ENCODE results near the gene AGBL4.

The AGBL4 gene

DNA sequence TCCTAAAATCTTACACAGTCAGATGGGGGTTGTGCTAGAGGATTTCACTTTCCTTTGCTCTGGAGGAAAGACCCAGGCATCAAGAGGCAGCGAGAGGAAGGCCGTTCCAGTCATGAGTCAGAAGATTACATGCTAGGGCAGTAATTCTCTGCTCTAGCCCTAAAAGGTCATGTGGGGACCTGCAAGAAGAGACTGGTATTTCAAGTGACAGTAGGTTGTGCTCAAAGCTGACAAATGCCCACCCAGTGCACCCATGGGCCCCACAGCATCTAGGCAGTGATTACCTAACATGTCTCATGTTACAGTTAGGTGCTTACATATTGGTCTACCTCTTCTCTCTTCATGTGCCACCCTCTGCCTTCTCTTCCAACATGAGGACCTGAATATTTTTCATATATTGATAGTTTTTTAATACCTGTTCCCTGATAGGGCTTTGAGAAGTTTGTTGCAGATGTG, 1147.4 kb downstream of the AGBL4 start:
- Histone ChIP-seq H3K36me3 (ENCODE audit: control insufficient read depth in 2 of 2, insufficient read depth in 1 of 2, low read length in 2 of 2) (no peaks in the 10 kb centered on the region), H3K4me1 (ENCODE audit: control insufficient read depth, insufficient read depth, low read length) (no peaks in the 10 kb centered on the region), H3K9me3 (ENCODE audit: control insufficient read depth, insufficient read depth, low read depth, low read length) (no peaks in the 10 kb centered on the region), H3K4me3 (ENCODE audit: low read depth, low read length) (no peak overlapping the region), H3K27ac (ENCODE audit: extremely low read depth, low read depth, low read length) (no peak overlapping the region)
- TF ChIP-seq ZFP69B (tag by site-specific recombination; IDR thresholded peaks at IDR 0.05), result peak; percentile 51; the same call in 1 of the 2 replicates
- peak; percentile 76 for TF ChIP-seq ZNF692 (tag by site-specific recombination; IDR thresholded peaks at IDR 0.05)
- no peak for TF ChIP-seq ZNF785 (tag by site-specific recombination; IDR thresholded peaks at IDR 0.05)
- no peak for TF ChIP-seq GLI4 (tag by site-specific recombination; IDR thresholded peaks at IDR 0.05)
- TF ChIP-seq PRDM6 (tag by site-specific recombination; IDR thresholded peaks at IDR 0.05), result no peak
- CTCF ChIA-PET, result interaction anchor here (1.0 to 1.4 kb wide), 2 partner anchors 19 to 199 kb away, joined by 3 to 6 read pairs; no protein-coding TSS in a partner anchor
- POLR2A ChIA-PET, result no interaction called here

- ChIA-PET CTCF (interaction anchor here (1.0 to 1.4 kb wide), 2 partner anchors 20 to 198 kb away, joined by 3 to 6 read pairs; no protein-coding TSS in a partner anchor), POLR2A (no interaction called here)
- TF ChIP-seq ZFHX2 (tag by site-specific recombination; conservative IDR thresholded peaks at IDR 0.05) (no peak), KLF1 (tag by site-specific recombination; IDR thresholded peaks at IDR 0.05) (no peak)
- Histone ChIP-seq H3K4me3 (ENCODE audit: low read depth, low read length) (no peak overlapping the region), H3K27ac (ENCODE audit: extremely low read depth, low read depth, low read length) (no peak overlapping the region), H3K36me3 (ENCODE audit: control insufficient read depth in 2 of 2, insufficient read depth in 1 of 2, low read length in 2 of 2) (no peaks in the 10 kb centered on the region), H3K4me1 (ENCODE audit: control insufficient read depth, insufficient read depth, low read length) (no peaks in the 10 kb centered on the region), H3K9me3 (ENCODE audit: control insufficient read depth, insufficient read depth, low read depth, low read length) (no peaks in the 10 kb centered on the region)
Observed at GRCh38 chr1:48875552-48876329, 1148.0 kb downstream of the AGBL4 start.

- H3K9me3 ChIP-seq (ENCODE audit: control insufficient read depth, insufficient read depth, low read depth, low read length), result no peaks in the 10 kb centered on the region
- ChIA-PET CTCF (interaction anchor here (0.8 kb wide), 1 partner anchor 1460 kb away, joined by 3 read pairs; no protein-coding TSS in a partner anchor), POLR2A (no interaction called here)
- no peak overlapping the region for H3K27ac ChIP-seq (ENCODE audit: extremely low read depth, low read depth, low read length)
- H3K4me1 ChIP-seq (ENCODE audit: control insufficient read depth, insufficient read depth, low read length), result no peaks in the 10 kb centered on the region
- no peak overlapping the region for H3K4me3 ChIP-seq (ENCODE audit: low read depth, low read length)
- no peaks in the 10 kb centered on the region for H3K36me3 ChIP-seq (ENCODE audit: control insufficient read depth in 2 of 2, insufficient read depth in 1 of 2, low read length in 2 of 2)
- no peak for TF ChIP-seq ZBTB1 (tag by site-specific recombination; IDR thresholded peaks at IDR 0.05)
- TF ChIP-seq ZNF221 (tag by site-specific recombination; IDR thresholded peaks at IDR 0.05; ENCODE audit: borderline replicate concordance), result no peak
- no peak for TF ChIP-seq MZF1 (tag by site-specific recombination; IDR thresholded peaks at IDR 0.05; ENCODE audit: borderline replicate concordance)
- TF ChIP-seq PATZ1 (tag by site-specific recombination; IDR thresholded peaks at IDR 0.05), result no peak
Observed at GRCh38 chr1:48873944-48874343, 1149.8 kb downstream of the AGBL4 start.

DNA sequence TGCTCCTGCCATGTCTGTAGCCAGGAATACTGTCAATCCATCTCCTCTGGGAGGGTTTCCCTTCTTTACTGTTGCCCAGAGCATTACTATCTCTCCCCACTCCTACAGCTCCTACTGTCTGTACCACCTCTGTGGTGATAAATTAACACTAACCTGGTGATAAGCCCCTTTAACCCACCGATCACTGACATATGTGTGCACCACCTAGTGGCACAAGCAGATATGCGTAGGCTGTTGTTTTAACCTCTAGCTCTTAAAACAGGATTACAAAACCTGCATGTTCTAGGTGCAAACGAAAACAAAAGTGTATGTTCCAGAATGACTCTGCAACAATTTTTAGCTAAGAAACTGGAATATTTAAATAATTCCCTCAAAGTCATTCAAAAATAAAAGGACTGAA, 1153.2 kb downstream of the AGBL4 start:
- H3K9me3 ChIP-seq (ENCODE audit: control insufficient read depth, insufficient read depth, low read depth, low read length), result no peaks in the 10 kb centered on the region
- H3K4me3 ChIP-seq (ENCODE audit: low read depth, low read length), result no peak overlapping the region
- H3K4me1 ChIP-seq (ENCODE audit: control insufficient read depth, insufficient read depth, low read length), result no peaks in the 10 kb centered on the region
- no peak overlapping the region for H3K27ac ChIP-seq (ENCODE audit: extremely low read depth, low read depth, low read length)
- ChIA-PET POLR2A (no interaction called here), CTCF (interaction anchor here (0.6 to 2.5 kb wide), 22 partner anchors 9 to 1185 kb away, joined by 3 to 18 read pairs (median 4); no protein-coding TSS in a partner anchor)
- no peaks in the 10 kb centered on the region for H3K36me3 ChIP-seq (ENCODE audit: control insufficient read depth in 2 of 2, insufficient read depth in 1 of 2, low read length in 2 of 2)
- no peak for TF ChIP-seq ZNF544 (tag by site-specific recombination; IDR thresholded peaks at IDR 0.05)
- no peak for TF ChIP-seq KLF1 (tag by site-specific recombination; IDR thresholded peaks at IDR 0.05)
- TF ChIP-seq PRDM4 (tag by site-specific recombination; IDR thresholded peaks at IDR 0.05), result no peak
- no peak for TF ChIP-seq PATZ1 (tag by site-specific recombination; IDR thresholded peaks at IDR 0.05)
- no peak for TF ChIP-seq ZNF768 (tag by site-specific recombination; IDR thresholded peaks at IDR 0.05)

Measured in HEK293 (cell line).